ENCODE measurements around the gene TACR2.

Gene TACR2

GRCh38 chr10:69460576-69461242 lies 44.0 kb upstream of the TACR2 start:
- no peak for TF ChIP-seq CTCF (IDR thresholded peaks at IDR 0.05; ENCODE audit: low read depth, low read length)
- no peak for DNase-seq (ENCODE audit: extremely low read depth, low read depth)

DNA sequence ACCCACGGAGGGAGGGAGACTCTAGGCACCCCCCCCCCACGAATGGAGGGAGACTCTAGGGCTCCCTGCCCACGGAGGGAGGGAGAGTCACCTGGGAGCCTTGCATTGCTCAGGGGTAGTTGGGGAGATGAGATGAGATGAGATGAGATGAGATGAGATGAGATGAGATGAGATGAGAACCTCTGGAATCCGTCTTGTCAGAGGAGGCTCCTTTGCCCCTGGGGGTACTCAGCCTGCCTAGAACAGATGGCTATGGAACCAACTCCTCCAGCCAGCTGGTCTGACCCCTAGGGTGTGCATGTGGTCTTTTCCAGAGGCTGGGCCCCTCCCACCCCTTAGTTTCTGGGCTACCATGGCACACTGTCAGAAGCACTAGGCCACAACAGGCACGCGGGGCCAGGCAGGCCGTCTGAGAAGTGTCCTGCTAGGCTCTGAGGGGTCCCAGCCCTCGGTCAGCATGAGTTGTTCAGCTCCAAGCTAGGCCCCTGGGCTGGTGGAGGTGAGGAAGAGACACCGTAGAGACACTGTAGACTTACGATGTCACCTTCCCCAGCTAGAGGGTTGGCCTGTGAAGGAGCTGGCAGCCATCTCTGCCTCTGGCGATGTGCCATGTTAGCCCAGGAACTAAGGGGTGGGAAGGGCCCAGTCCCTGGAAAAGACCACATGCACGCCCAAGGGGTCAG lies 43.3 kb upstream of the TACR2 start:
- DNase-seq (ENCODE audit: extremely low read depth, low read depth), result no peak
- TF ChIP-seq CTCF (IDR thresholded peaks at IDR 0.05; ENCODE audit: low read depth, low read length), result no peak

DNA sequence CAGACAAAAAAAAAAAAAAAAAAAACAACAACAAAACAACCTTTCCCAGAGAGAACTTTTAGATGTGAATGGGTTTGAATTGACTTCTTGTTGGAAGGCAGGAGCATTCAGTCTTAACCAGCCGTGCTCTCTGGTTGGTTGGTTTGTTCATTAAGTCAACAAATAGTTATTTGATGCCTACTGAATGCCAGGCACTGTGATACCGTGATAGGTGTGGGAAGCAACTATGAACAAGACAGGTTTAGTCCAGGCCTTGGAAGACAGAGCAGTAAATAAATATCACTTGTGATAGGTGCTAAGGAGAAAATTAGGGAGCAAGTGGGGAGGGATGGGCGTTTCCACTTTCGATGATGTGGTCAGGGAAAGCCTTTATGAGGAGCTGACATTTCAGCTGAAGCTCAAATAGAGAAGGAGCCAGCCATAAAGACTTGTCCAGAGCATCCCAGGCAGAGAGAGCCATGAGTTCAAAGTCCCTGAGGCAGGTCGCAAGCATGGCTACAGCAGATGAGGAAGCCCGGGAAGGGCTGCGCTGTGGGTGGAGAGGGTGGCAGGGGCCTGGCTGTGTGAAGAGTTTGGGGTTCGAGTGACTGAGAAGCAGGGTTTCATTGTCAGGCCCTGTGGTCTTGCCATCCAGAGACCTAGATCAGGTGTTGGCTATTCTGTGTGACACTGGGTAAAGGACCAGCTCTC lies 42.5 kb upstream of the TACR2 start:
- no peak for DNase-seq (ENCODE audit: extremely low read depth, low read depth)
- no peak for TF ChIP-seq CTCF (IDR thresholded peaks at IDR 0.05; ENCODE audit: low read depth, low read length)

- no peak for TF ChIP-seq CTCF (IDR thresholded peaks at IDR 0.05; ENCODE audit: low read depth, low read length)
- DNase-seq (ENCODE audit: extremely low read depth, low read depth), result no peak
Observed at GRCh38 chr10:69458430-69459100, 41.8 kb upstream of the TACR2 start.

DNA sequence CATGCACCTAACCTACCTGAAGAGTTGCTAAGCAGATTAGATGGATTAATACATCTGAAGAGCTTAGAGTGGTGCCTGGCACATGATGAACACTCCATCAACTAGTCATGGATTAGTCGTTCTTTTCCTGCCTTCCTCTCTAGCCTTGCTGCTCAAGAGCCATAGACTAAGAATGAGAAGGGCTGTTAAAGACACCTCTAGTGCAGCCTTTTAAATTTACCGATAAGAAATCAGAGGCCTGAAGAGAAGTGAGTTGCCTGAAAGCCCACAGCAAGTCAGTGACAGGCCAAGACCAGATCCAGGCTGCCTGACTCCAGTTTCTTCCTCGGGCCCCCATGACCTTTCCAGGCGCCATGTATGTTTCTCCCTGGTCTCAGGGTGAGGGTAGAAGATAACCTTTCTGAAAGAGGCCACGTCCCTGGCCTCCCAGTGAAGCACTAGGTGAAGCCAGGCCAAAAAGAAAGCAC lies 41.1 kb upstream of the TACR2 start:
- DNase-seq (ENCODE audit: extremely low read depth, low read depth), result no peak
- no peak for TF ChIP-seq CTCF (IDR thresholded peaks at IDR 0.05; ENCODE audit: low read depth, low read length)

DNA sequence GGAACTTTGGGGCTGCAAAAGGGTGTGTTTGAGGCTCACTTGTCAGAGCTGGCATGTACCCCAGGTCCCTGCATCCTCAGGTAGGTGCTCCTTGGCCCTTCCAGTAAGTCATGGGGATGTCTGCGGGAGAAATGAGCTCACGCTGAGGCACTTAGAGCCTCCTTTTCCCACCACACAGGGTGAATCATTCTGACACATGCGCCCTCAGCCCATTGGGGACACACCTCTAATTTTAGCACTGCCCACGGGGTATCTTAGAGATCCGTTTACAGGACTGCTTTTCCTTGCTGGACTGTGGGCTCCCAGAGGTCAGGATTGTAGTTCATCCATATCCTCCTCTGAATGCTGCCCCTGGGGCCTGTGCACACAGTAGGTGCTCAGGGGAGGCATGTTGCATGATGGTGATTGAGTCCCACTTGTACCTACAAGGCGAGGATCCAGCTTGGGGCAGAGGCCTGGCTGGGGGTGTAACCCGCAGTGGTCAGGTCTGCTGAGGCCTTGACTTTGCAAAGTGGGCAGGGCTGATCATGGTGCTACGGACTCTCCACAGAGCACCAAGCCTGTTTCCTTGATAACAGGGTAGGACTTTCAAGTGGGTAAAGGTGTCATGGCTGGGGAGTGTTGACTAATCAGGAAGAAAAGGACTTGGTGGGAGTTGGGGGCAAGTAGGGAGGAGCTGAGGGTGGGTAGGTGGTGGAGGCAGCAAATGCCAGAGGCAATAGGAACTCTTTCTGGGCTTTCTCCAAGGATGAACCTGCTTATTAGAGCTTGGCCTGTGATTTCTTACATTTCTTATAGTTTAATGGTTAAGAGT lies 40.4 kb upstream of the TACR2 start:
- TF ChIP-seq CTCF (IDR thresholded peaks at IDR 0.05; ENCODE audit: low read depth, low read length), result no peak
- DNase-seq (ENCODE audit: extremely low read depth, low read depth), result no peak

Data from AG09319 (cell line).